Suprapubic skin (tissue), 4 donors: Measurements from ENCODE around the gene CYP4F3. TPM values are rescaled to one million over a fixed set of nuclear protein-coding genes. Genes with fewer than 3 reads are reported as not detected.
A peak's percentile ranks its signal among the peaks of the same experiment; 100 is the strongest.
"Not testable (repeated sequence)": the region's sequence is repeated elsewhere in the genome, so short reads cannot be mapped to it uniquely, and the experiment has no call there.

ENCODE experiments used
- DNase-seq, 2 donors: peaks; one replicate each; pipeline ENCODE4 v3.0.0-alpha.2; 2019; ENCODE audit warnings: low spot score in 2 of 2
- H3K27ac ChIP-seq: fragments of 200-600 bp; sonication (generic); one replicate; pipeline ENCODE4 v1.5.1; 2019
- H3K27me3 ChIP-seq: fragments of 200-600 bp; sonication (generic); one replicate; pipeline ENCODE4 v1.5.1; 2019
- H3K36me3 ChIP-seq: fragments of 200-600 bp; sonication (generic); one replicate; pipeline ENCODE4 v1.5.1; 2019
- H3K4me1 ChIP-seq: fragments of 200-600 bp; sonication (generic); one replicate; pipeline ENCODE4 v1.5.1; 2019
- H3K4me3 ChIP-seq: fragments of 200-600 bp; sonication (generic); one replicate; pipeline ENCODE4 v1.5.1; 2019; ENCODE audit warnings: mild to moderate bottlenecking
- H3K9me3 ChIP-seq: fragments of 200-600 bp; sonication (generic); one replicate; pipeline ENCODE4 v1.5.1; 2019
- EP300 ChIP-seq: sonication (generic); formaldehyde crosslinking; IDR thresholded peaks from one replicate; pipeline ENCODE4 v1.6.1; 2017; ENCODE audit warnings: antibody characterized with exemption
- POLR2A ChIP-seq, 2 donors: fragments of 450-650 bp; IDR thresholded peaks; one replicate each; pipeline ENCODE4 v1.6.1; 2017; ENCODE audit warnings: antibody characterized with exemption in 2 of 2, mild to moderate bottlenecking in 2 of 2, moderate library complexity in 2 of 2
- POLR2AphosphoS5 ChIP-seq, 3 donors: sonication (generic); formaldehyde crosslinking; IDR thresholded peaks; one replicate each; pipeline ENCODE4 v1.6.1; 2017; ENCODE audit warnings: antibody characterized with exemption in 3 of 3
- WGBS: methylation state at CpG from one replicate; pipeline ENCODE4 v1.1.5; 2018; 5-methylcytosine and 5-hydroxymethylcytosine counted together
- total RNA-seq, 4 donors: library from RNA; depleted of rRNA; stranded (reverse); fragments of >200 nt; gene quantifications; one replicate each; pipeline ENCODE4 v1.1.0, GENCODE V29; 2016
- TF ChIP-seq, protein P1 (sequence below), 2 donors: fragments of 200-600 bp in 1 of 2; fragments of 450-650 bp in 1 of 2; sonication (generic) in 1 of 2; IDR thresholded peaks; one replicate each; pipeline ENCODE4 v1.5.1; 2016 to 2019; ENCODE audit warnings: antibody characterized with exemption in 2 of 2, mild to moderate bottlenecking in 1 of 2, moderate library complexity in 1 of 2

Gene CYP4F3, protein sequence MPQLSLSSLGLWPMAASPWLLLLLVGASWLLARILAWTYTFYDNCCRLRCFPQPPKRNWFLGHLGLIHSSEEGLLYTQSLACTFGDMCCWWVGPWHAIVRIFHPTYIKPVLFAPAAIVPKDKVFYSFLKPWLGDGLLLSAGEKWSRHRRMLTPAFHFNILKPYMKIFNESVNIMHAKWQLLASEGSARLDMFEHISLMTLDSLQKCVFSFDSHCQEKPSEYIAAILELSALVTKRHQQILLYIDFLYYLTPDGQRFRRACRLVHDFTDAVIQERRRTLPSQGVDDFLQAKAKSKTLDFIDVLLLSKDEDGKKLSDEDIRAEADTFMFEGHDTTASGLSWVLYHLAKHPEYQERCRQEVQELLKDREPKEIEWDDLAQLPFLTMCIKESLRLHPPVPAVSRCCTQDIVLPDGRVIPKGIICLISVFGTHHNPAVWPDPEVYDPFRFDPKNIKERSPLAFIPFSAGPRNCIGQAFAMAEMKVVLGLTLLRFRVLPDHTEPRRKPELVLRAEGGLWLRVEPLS
- 10 to 100 TPM in 3 of 4 donors, 1 to 10 TPM in 1; 9.5 to 14.4 (median 12.2) TPM for total RNA-seq

DNA sequence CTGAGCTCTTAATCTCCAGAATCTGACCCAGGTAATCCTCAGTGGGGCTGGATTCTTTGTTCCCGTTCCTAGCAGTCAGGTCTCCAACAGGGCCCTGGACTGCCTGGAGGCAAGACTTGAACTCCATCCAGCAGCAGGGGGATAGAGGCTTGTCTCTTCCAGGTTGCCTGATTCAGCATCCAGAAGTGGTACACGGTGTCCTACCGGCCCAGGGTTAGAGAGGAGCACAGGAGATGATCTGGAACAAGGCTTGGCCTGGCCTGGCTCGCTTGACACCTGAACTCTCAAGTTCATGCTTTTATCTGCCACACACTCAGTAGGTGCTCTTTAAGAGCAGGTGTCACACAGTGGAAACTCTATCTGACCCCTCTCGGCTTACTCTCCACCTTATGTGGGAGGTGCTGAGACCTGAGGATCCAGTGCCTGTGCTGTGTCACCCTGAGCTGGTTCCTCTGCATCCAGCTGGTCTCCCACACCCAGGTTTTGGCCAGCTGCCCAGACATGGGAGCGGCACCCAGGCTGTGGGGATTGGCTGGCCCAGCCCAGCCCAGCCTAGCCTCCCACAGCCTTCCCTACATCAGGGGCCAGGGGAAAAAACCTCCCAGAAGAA is at the start of gene CYP4F3:
Gene CYP4F3, plus strand, starts transcription at position 604 of the 610 bp plus-strand sequence. CDS start 519 bp downstream, outside the sequence.
- H3K27ac ChIP-seq: peak within 1 kb of the TSS; percentile 48
- no peaks in the 10 kb centered on the region for H3K27me3 ChIP-seq
- peaks cover 24% of the 10 kb centered on the region for H3K4me1 ChIP-seq
- DNase-seq: peak in 1 of 2 donors; percentile 77
- TF ChIP-seq EP300: no peak
- no peak for TF ChIP-seq POLR2AphosphoS5 (IDR thresholded peaks at IDR 0.05)
- H3K4me3 ChIP-seq: no peak within 1 kb of the TSS
- H3K9me3 ChIP-seq: no peaks in the 10 kb centered on the region
- no peaks in the 10 kb centered on the region for H3K36me3 ChIP-seq
- WGBS: 81% methylated on average over 3 of the region's 6 CpGs

DNA sequence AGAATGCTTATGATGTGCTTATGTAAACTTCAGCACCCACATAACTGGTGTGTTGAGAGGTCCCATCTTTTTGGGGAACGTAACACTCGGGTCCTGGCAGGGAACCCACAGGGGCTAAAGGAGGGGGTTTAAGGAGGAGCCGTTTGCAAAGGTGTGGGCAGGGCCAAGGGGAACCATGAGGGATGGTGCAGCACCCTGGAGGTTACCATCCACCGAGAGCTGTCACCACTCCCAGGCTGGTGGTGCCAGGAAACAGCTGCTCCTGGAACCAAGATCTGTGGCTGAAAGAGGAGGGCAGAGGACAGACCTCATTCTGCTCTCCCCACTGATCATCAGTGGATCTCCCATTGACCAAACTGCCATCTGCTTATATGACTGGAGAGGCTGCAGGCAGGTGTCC is 48.9 kb upstream of the CYP4F3 start:
- Histone ChIP-seq H3K27ac (no peak overlapping the region), H3K36me3 (no peaks in the 10 kb centered on the region), H3K4me3 (no peak overlapping the region), H3K9me3 (no peaks in the 10 kb centered on the region), H3K4me1 (no peaks in the 10 kb centered on the region), H3K27me3 (peaks cover 6% of the 10 kb centered on the region)
- no peak for TF ChIP-seq POLR2A (IDR thresholded peaks at IDR 0.05)
- TF ChIP-seq, protein P1, sequence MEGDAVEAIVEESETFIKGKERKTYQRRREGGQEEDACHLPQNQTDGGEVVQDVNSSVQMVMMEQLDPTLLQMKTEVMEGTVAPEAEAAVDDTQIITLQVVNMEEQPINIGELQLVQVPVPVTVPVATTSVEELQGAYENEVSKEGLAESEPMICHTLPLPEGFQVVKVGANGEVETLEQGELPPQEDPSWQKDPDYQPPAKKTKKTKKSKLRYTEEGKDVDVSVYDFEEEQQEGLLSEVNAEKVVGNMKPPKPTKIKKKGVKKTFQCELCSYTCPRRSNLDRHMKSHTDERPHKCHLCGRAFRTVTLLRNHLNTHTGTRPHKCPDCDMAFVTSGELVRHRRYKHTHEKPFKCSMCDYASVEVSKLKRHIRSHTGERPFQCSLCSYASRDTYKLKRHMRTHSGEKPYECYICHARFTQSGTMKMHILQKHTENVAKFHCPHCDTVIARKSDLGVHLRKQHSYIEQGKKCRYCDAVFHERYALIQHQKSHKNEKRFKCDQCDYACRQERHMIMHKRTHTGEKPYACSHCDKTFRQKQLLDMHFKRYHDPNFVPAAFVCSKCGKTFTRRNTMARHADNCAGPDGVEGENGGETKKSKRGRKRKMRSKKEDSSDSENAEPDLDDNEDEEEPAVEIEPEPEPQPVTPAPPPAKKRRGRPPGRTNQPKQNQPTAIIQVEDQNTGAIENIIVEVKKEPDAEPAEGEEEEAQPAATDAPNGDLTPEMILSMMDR (IDR thresholded peaks at IDR 0.05): no peak
- no peak for TF ChIP-seq POLR2AphosphoS5 (IDR thresholded peaks at IDR 0.05)
- TF ChIP-seq EP300: no peak
- WGBS: 71% methylated on average over 4 of the region's 4 CpGs
- DNase-seq: no peak

DNA sequence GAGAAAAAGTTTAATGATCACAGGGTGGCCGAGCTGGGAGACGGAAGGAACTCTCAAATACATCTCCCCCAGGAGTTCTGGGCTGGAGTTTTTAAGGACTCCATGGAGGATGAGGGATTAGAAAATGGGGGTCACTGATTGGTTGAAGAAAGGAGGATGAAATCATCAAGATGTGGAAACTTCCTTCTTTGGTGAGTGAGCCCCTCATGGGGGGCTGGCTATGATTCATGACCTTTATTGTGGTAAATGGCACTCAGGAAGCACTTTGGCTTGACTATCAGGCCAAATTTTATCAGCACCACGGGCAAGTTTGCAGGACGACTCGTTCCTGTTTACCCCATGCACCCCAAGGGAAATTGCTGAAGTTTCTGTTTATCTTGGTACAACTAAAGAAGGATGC is 48.2 kb upstream of the CYP4F3 start:
- H3K36me3 ChIP-seq, H3K4me1 ChIP-seq, DNase-seq, H3K27ac ChIP-seq, H3K4me3 ChIP-seq, H3K9me3 ChIP-seq, H3K27me3 ChIP-seq: not testable (repeated sequence)
- WGBS: 36% methylated on average over 5 of the region's 5 CpGs

DNA sequence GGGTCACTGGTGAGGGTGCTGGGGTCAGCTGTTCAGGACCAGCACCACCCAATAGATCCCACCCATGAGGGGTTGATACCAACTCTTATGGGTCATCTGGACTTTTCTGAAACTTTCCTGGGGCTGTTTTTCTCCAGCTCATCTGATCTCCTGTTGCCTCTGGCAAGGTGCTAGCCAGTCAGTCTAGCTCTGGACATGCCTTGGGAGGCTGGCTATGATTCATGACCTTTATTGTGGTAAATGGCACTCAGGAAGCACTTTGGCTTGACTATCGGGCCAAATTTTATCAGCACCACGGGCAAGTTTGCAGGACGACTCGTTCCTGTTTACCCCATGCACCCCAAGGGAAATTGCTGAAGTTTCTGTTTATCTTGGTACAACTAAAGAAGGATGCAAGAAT is 46.9 kb upstream of the CYP4F3 start:
- DNase-seq: peak in 1 of 2 donors; percentile 4
- H3K4me1 ChIP-seq, H3K27me3 ChIP-seq, H3K4me3 ChIP-seq, H3K27ac ChIP-seq, H3K9me3 ChIP-seq, H3K36me3 ChIP-seq: not testable (repeated sequence)
- WGBS: 76% methylated on average over 4 of the region's 4 CpGs

DNA sequence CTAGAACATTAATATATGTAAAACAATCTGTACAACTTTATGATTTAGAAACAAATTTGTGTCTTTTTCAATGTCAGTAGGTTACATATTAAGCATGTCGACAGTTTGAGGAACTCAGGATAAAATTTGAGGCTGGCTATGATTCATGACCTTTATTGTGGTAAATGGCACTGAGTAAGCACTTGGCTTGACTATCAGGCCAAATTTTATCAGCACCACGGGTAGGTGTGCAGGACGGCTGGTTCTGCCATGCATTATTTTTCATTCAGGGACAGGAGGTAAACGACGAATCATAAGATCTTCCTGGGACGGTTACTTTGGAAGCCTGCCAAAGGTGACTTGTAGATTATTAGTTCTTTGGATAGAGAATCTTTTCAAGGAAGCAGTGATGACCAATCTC is 45.6 kb upstream of the CYP4F3 start:
- DNase-seq: no peak
- no peak overlapping the region for H3K27ac ChIP-seq

DNA sequence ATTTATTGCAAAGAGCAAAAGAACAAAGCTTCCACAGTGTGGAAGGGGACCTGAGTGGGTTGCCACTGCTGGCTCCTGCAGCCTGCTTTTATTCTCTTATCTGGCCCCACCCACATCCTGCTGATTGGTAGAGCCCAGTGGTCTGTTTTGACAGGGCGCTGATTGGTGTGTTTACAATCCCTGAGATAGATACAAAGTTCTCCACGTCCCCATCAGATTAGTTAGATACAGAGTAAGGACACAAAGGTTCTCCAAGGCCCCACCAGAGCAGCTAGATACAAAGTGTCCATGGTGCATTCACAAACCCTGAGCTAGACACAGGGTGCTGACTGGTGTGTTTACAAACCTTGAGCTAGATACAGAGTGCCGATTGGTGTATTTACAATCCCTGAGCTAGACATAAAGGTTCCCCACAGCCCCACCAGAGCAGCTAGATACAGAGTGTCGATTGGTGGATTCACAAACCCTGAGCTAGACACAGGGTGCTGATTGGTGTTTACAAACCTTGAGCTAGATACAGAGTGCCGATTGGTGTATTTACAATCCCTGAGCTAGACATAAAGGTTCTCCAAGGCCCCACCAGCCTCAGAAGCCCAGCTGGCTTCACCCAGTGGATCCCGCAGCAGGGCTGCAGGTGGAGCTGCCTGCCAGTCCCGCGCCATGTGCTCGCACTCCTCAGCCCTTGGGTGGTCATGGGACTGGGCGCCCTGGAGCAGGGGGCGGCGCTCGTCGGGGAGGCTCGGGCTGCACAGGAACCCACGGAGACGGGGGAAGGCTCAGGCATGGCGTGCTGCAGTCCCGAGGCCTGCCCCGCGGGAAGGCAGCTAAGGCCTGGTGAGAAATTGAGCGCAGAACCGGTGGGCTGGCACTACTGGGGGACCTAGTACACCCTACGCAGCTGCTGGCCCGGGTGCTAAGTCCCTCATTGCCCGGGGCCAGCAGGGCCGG is 32.4 kb upstream of the CYP4F3 start:
- 80% methylated on average over 7 of the region's 27 CpGs for WGBS
- DNase-seq, H3K27ac ChIP-seq: not testable (repeated sequence)

More for the DNA sequence above, 45.6 kb upstream of the CYP4F3 start:
- Histone ChIP-seq H3K27me3 (peaks cover 4% of the 10 kb centered on the region), H3K36me3 (no peaks in the 10 kb centered on the region), H3K9me3 (no peaks in the 10 kb centered on the region), H3K4me1 (no peaks in the 10 kb centered on the region), H3K4me3 (no peak overlapping the region)
- TF ChIP-seq POLR2AphosphoS5 (IDR thresholded peaks at IDR 0.05): no peak
- TF ChIP-seq POLR2A (IDR thresholded peaks at IDR 0.05): no peak
- 26% methylated on average over 6 of the region's 6 CpGs for WGBS

DNA sequence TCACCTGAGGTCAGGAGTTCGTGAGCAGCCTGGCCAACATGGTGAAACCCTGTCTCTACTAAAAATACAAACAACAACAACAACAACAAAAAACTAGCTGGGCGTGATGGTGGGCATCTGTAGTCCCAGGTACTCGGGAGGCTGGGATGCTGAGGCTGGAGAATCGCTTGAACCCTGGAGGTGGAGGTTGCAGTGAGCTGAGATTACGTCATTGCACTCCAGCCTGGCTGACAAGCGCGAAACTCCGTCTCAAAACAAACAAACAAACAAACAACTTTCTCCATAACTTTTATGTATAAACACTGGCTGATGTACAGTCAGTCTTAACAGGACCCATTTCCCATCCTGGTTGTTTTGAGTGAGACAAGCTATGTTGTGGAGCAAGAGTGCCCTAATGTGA is 31.4 kb upstream of the CYP4F3 start:
- 81% methylated on average over 8 of the region's 8 CpGs for WGBS
- DNase-seq: no peak
- TF ChIP-seq POLR2A (IDR thresholded peaks at IDR 0.05) (no peak), EP300 (no peak), POLR2AphosphoS5 (IDR thresholded peaks at IDR 0.05) (no peak)
- TF ChIP-seq, protein P1 (IDR thresholded peaks at IDR 0.05): no peak

More for the DNA sequence above, 32.4 kb upstream of the CYP4F3 start:
- not testable (repeated sequence) for H3K9me3 ChIP-seq, H3K36me3 ChIP-seq, H3K4me1 ChIP-seq, H3K4me3 ChIP-seq, H3K27me3 ChIP-seq

More for the DNA sequence above, 31.4 kb upstream of the CYP4F3 start:
- H3K4me3 ChIP-seq: no peak overlapping the region
- no peaks in the 10 kb centered on the region for H3K9me3 ChIP-seq
- no peaks in the 10 kb centered on the region for H3K36me3 ChIP-seq
- no peaks in the 10 kb centered on the region for H3K4me1 ChIP-seq
- no peaks in the 10 kb centered on the region for H3K27me3 ChIP-seq
- no peak overlapping the region for H3K27ac ChIP-seq
